Neuronal stem cell (in vitro differentiated cells): ENCODE results near the gene GOLT1A.

Source experiments
- DNase-seq: peaks from one replicate; pipeline ENCODE4 v3.0.0-alpha.2; 2013; ENCODE audit warnings: low spot score
- H2AFZ ChIP-seq: one replicate; pipeline ENCODE4 v1.6.1; 2013; ENCODE audit warnings: mild to moderate bottlenecking, low read length, inconsistent platforms
- H2AK5ac ChIP-seq: 2 replicates; pipeline ENCODE4 v1.6.1; 2013; ENCODE audit warnings: low read depth, mild to moderate bottlenecking, inconsistent platforms, low read length, moderate library complexity, mixed read lengths
- H2BK120ac ChIP-seq: 2 replicates; pipeline ENCODE4 v1.6.1; 2013; ENCODE audit warnings: low read depth, mild to moderate bottlenecking, inconsistent platforms, low read length, moderate library complexity, mixed read lengths
- H2BK12ac ChIP-seq: one replicate; pipeline ENCODE4 v1.6.1; 2013; ENCODE audit warnings: low read length, inconsistent platforms
- H2BK15ac ChIP-seq: 2 replicates; pipeline ENCODE4 v1.6.1; 2013; ENCODE audit warnings: mild to moderate bottlenecking, low read length, inconsistent platforms, mixed read lengths
- H2BK5ac ChIP-seq: one replicate; pipeline ENCODE4 v1.6.1; 2013; ENCODE audit warnings: inconsistent platforms, mild to moderate bottlenecking, low read length, moderate library complexity
- H3K14ac ChIP-seq: one replicate; pipeline ENCODE4 v1.6.1; 2013; ENCODE audit warnings: low read length, inconsistent platforms
- H3K18ac ChIP-seq: 2 replicates; pipeline ENCODE4 v1.6.1; 2013; ENCODE audit warnings: low read length, inconsistent platforms
- H3K23ac ChIP-seq: 2 replicates; pipeline ENCODE4 v1.6.1; 2013; ENCODE audit warnings: low read depth, mild to moderate bottlenecking, mixed read lengths, low read length, inconsistent platforms; ENCODE audit not compliant: poor library complexity
- H3K27ac ChIP-seq: replicated peaks from 3 replicates; pipeline ENCODE4 v1.5.1; 2013; ENCODE audit warnings: low read length, inconsistent platforms
- H3K27me3 ChIP-seq, 3 experiments: 2 replicates each; pipeline ENCODE4 v1.6.1; 2013; ENCODE audit warnings: low read length in 3 of 3, mild to moderate bottlenecking in 2 of 3, inconsistent platforms in 1 of 3, low read depth in 1 of 3, mixed read lengths in 1 of 3, moderate library complexity in 1 of 3; ENCODE audit not compliant: control insufficient read depth in 3 of 3, insufficient read depth in 3 of 3
- H3K36me3 ChIP-seq, 2 donors: replicated peaks in 1 of 2; 2 replicates each; pipeline ENCODE4 v1.6.1; 2013; ENCODE audit warnings: low read length in 2 of 2; ENCODE audit not compliant: control insufficient read depth in 2 of 2, insufficient read depth in 2 of 2
- H3K4ac ChIP-seq: 2 replicates; pipeline ENCODE4 v1.6.1; 2013; ENCODE audit warnings: inconsistent platforms, mild to moderate bottlenecking, low read length, moderate library complexity
- H3K4me1 ChIP-seq, 2 donors: 1 replicate in 1 of 2; 2 replicates in 1 of 2; pipeline ENCODE4 v1.6.1; 2013; ENCODE audit warnings: low read length in 2 of 2, low read depth in 1 of 2; ENCODE audit not compliant: control insufficient read depth in 2 of 2, insufficient read depth in 1 of 2
- H3K4me2 ChIP-seq: one replicate; pipeline ENCODE4 v1.6.1; 2013; ENCODE audit warnings: mild to moderate bottlenecking, low read length, inconsistent platforms; ENCODE audit not compliant: insufficient read depth, poor library complexity, severe bottlenecking
- H3K4me3 ChIP-seq, 2 donors: 2 replicates each; pipeline ENCODE4 v1.5.1; 2013; ENCODE audit warnings: low read length in 2 of 2, mild to moderate bottlenecking in 2 of 2, inconsistent platforms in 1 of 2, moderate library complexity in 1 of 2
- H3K79me1 ChIP-seq: one replicate; pipeline ENCODE4 v1.6.1; 2013; ENCODE audit warnings: low read depth, mild to moderate bottlenecking, inconsistent platforms, low read length, moderate library complexity
- H3K9ac ChIP-seq: one replicate; pipeline ENCODE4 v1.6.1; 2013; ENCODE audit warnings: mild to moderate bottlenecking, low read depth, low read length, inconsistent platforms; ENCODE audit not compliant: poor library complexity
- H3K9me3 ChIP-seq, 2 donors: replicated peaks in 1 of 2; 2 replicates each; pipeline versions ENCODE3 to v1.6.1; 2013; ENCODE audit warnings: low read length in 2 of 2, mild to moderate bottlenecking in 2 of 2, inconsistent platforms in 1 of 2, low read depth in 1 of 2, mixed read lengths in 1 of 2, moderate library complexity in 1 of 2; ENCODE audit not compliant: control insufficient read depth in 2 of 2, insufficient read depth in 1 of 2
- H4K8ac ChIP-seq: one replicate; pipeline ENCODE4 v1.6.1; 2013; ENCODE audit warnings: low read depth, mild to moderate bottlenecking, inconsistent platforms, low read length, moderate library complexity
- H4K91ac ChIP-seq: one replicate; pipeline ENCODE4 v1.6.1; 2013; ENCODE audit warnings: low read length, low read depth, mild to moderate bottlenecking, inconsistent platforms; ENCODE audit not compliant: poor library complexity
- WGBS, 2 donors: extraction: QIAGEN DNeasy Blood & Tissue Kit; methylation state at CpG; one replicate each; pipeline ENCODE4 v1.1.7; 2013; ENCODE audit warnings: missing lambda C conversion rate in 2 of 2, mixed read lengths in 1 of 2; ENCODE audit not compliant: insufficient read length in 2 of 2, insufficient replicate concordance in 1 of 2; ENCODE audit errors: extremely low coverage in 2 of 2; 5-methylcytosine and 5-hydroxymethylcytosine counted together

GOLT1A gene

DNA sequence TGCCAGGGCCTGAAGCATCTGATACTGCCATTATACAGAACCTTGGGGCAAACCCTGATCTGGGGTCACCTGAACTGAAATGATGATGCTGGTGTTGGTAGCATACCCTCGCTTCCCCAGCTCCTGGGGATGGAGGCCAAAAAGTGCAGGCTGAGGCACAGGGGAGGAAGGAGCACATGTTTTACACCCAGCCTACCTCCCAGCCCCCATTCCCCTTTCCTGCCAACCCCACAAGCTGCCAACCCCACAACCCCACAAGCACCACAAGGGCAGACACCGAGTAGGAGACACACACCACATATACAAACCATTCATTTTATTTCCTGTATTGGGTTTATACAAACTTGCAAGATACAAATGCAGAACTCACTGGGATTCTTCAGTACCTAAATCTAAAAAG lies 4.8 kb upstream of the GOLT1A start:
- Histone ChIP-seq H3K9me3 (no peaks in the 10 kb centered on the region), H3K36me3 (peaks cover 0 to 19% of the 10 kb centered on the region in 2 donors), H2BK15ac (no peak overlapping the region), H3K27ac (no peak overlapping the region), H3K4me3 (no peak overlapping the region), H3K18ac (no peak overlapping the region), H3K4me2 (no peak overlapping the region), H2BK120ac (no peak overlapping the region), H3K14ac (no peak overlapping the region), H4K91ac (no peak overlapping the region), H3K23ac (no peak overlapping the region), H3K27me3 (peaks cover 0 to 3% (median 2%) of the 10 kb centered on the region in 3 experiments), H2AK5ac (no peak overlapping the region), H3K4me1 (peaks cover 0 to 2% of the 10 kb centered on the region in 2 donors), H3K9ac (no peak overlapping the region), H3K79me1 (no peaks in the 10 kb centered on the region), H2BK12ac (no peak overlapping the region), H2BK5ac (no peak overlapping the region), H2AFZ (no peak overlapping the region), H4K8ac (no peak overlapping the region), H3K4ac (no peak overlapping the region)
- no CpG with 5 or more reads among the region's 2 CpGs for WGBS, 2 donors
- no peak for DNase-seq

DNA sequence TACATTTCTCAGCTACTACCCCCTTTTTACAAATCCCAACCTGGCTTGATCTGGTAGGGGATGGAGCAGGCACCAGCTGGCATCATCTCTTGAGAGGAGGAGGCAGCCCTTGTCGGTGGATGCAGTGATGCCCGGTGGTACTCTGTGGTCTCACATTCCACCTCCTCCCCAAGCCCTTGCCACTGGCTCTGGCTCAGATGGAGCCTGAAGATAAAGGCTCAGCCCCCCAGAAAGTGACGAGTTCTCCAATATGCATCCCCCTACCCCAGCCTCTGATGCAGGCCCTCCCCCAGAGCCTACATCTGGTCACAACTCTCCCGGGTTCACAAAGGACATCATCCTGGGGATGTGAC lies 3.8 kb upstream of the GOLT1A start:
- no peak for DNase-seq
- WGBS, 2 donors = no CpG with 5 or more reads among the region's 4 CpGs

DNA sequence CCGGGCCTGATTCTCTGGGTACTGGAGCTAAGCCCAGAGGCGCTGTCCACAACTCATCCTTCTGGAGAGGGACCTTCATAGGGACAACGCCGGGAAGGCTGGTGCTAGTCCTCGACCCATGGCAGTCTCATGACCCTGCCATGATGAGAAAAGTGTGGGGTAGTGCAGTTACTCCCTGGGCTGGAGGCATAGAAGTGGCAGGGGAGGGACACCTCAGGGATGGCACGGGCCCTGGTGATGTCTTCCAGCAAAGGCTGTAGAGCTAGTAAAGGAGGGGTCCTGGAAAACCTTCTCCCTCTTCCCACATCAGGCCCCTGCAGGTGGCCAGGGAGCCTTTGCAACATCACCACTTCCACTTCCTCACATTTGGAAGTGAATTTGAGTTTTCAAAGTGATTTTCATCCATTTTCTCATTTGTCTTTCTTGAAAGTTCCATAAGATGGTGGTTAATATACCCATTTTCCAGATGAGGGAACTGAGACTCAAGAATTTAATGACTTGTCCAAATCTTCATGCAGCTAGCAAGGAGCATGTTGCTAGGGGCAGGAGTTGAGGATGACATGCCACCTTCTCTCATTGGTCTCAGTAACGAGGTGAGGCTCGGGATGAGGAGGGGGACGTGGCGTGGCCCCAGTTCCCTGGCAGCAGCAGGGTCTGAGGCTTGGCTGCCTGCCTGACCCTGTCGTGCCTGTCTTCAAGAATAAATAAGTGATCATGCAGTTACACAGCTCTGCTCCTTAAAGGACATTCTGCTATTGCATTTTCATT lies 3.3 kb upstream of the GOLT1A start:
- WGBS, 2 donors = no CpG with 5 or more reads among the region's 11 CpGs
- Histone ChIP-seq H3K18ac (no peak overlapping the region), H2AK5ac (no peak overlapping the region), H3K79me1 (no peaks in the 10 kb centered on the region), H3K27ac (no peak overlapping the region), H3K23ac (no peak overlapping the region), H3K4ac (no peak overlapping the region), H3K4me1 (peaks cover 0 to 2% of the 10 kb centered on the region in 2 donors), H2BK12ac (no peak overlapping the region), H3K4me2 (no peak overlapping the region), H3K9me3 (no peaks in the 10 kb centered on the region), H2BK120ac (no peak overlapping the region), H2BK5ac (no peak overlapping the region), H4K91ac (no peak overlapping the region), H4K8ac (no peak overlapping the region), H3K9ac (no peak overlapping the region), H2BK15ac (no peak overlapping the region), H3K36me3 (peaks cover 0 to 11% of the 10 kb centered on the region in 2 donors), H3K4me3 (no peak overlapping the region), H3K27me3 (peaks cover 0 to 11% (median 3%) of the 10 kb centered on the region in 3 experiments), H3K14ac (no peak overlapping the region), H2AFZ (no peak overlapping the region)
- no peak for DNase-seq

More for the DNA sequence above, 3.8 kb upstream of the GOLT1A start:
- Histone ChIP-seq H3K9ac (no peak overlapping the region), H2BK120ac (no peak overlapping the region), H3K14ac (no peak overlapping the region), H3K4me1 (peaks cover 0 to 2% of the 10 kb centered on the region in 2 donors), H3K4me3 (no peak overlapping the region), H3K9me3 (no peaks in the 10 kb centered on the region), H4K8ac (no peak overlapping the region), H2BK15ac (no peak overlapping the region), H3K79me1 (no peaks in the 10 kb centered on the region), H2BK5ac (no peak overlapping the region), H2BK12ac (no peak overlapping the region), H3K27ac (no peak overlapping the region), H3K27me3 (peaks cover 0 to 9% (median 3%) of the 10 kb centered on the region in 3 experiments), H3K4ac (no peak overlapping the region), H3K4me2 (no peak overlapping the region), H2AK5ac (no peak overlapping the region), H3K36me3 (peaks cover 0 to 15% of the 10 kb centered on the region in 2 donors), H3K18ac (no peak overlapping the region), H3K23ac (no peak overlapping the region), H4K91ac (no peak overlapping the region), H2AFZ (no peak overlapping the region)

- WGBS, 2 donors = no CpG with 5 or more reads among the region's 4 CpGs
- no peak overlapping the region for H2BK15ac ChIP-seq
- no peak overlapping the region for H3K9ac ChIP-seq
- no peak overlapping the region for H2BK120ac ChIP-seq
- H2BK12ac ChIP-seq = no peak overlapping the region
- H4K8ac ChIP-seq = no peak overlapping the region
- H3K4me3 ChIP-seq = no peak overlapping the region
- H2AFZ ChIP-seq = no peak overlapping the region
- DNase-seq = no peak
- H3K4ac ChIP-seq = no peak overlapping the region
- no peaks in the 10 kb centered on the region for H3K79me1 ChIP-seq
- H3K36me3 ChIP-seq = peaks cover 0 to 3% of the 10 kb centered on the region in 2 donors
- H3K4me1 ChIP-seq = peaks cover 0 to 2% of the 10 kb centered on the region in 2 donors
- no peak overlapping the region for H2AK5ac ChIP-seq
- H3K23ac ChIP-seq = no peak overlapping the region
- H2BK5ac ChIP-seq = no peak overlapping the region
- H3K18ac ChIP-seq = no peak overlapping the region
- no peak overlapping the region for H3K4me2 ChIP-seq
- no peak overlapping the region for H3K14ac ChIP-seq
- no peaks in the 10 kb centered on the region for H3K9me3 ChIP-seq
- H4K91ac ChIP-seq = no peak overlapping the region
- H3K27me3 ChIP-seq = peaks cover 0 to 14% (median 3%) of the 10 kb centered on the region in 3 experiments
- no peak overlapping the region for H3K27ac ChIP-seq
Measured at GRCh38 chr1:204216236-204216635, 2.4 kb upstream of the GOLT1A start.
